C4-2B (cell line): Measurements from ENCODE around the gene PRMT3.

Experiments
- ZFX ChIP-seq: fragments of 450-650 bp; IDR thresholded peaks from 2 replicates; pipeline ENCODE4 v1.6.1; 2017
- TF ChIP-seq, protein P1 (sequence below): fragments of 450-650 bp; conservative IDR thresholded peaks from 2 replicates; pipeline ENCODE4 v1.5.1; 2017; ENCODE audit warnings: mild to moderate bottlenecking

DNA sequence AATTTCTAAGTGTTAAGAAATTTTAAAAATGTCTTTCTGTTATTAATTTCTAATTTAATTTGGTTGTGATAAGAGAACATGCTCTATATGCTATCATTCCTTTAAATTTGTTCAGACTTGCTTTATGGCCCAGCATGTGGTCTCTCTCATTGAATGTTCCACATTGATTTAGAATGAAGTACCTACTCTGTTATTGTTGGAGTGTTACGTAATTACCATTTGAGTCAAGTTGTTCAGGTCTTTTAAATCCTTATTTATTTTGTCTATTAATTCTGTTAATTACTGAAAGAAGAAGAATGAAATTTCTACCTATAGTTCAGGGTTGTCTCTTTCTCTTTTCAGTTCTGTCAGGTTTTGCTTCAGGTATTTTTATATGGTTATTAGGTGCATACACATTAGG lies 57.0 kb downstream of the PRMT3 start:
- TF ChIP-seq, protein P1, sequence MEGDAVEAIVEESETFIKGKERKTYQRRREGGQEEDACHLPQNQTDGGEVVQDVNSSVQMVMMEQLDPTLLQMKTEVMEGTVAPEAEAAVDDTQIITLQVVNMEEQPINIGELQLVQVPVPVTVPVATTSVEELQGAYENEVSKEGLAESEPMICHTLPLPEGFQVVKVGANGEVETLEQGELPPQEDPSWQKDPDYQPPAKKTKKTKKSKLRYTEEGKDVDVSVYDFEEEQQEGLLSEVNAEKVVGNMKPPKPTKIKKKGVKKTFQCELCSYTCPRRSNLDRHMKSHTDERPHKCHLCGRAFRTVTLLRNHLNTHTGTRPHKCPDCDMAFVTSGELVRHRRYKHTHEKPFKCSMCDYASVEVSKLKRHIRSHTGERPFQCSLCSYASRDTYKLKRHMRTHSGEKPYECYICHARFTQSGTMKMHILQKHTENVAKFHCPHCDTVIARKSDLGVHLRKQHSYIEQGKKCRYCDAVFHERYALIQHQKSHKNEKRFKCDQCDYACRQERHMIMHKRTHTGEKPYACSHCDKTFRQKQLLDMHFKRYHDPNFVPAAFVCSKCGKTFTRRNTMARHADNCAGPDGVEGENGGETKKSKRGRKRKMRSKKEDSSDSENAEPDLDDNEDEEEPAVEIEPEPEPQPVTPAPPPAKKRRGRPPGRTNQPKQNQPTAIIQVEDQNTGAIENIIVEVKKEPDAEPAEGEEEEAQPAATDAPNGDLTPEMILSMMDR: no peak
- no peak for TF ChIP-seq ZFX
